NAMALWA (cell line): ENCODE data around the gene TCEA2.

Experiments used
- DNase-seq: peaks from one replicate; pipeline ENCODE4 v3.0.0-alpha.2; 2015; ENCODE audit warnings: low spot score

The TCEA2 gene

GRCh38 chr20:64065062-64065973 lies 2.3 kb downstream of the TCEA2 start:
- DNase-seq, result peak; percentile 82

GRCh38 chr20:64065974-64066343 lies 3.0 kb downstream of the TCEA2 start:
- peak; percentile 66 for DNase-seq

DNA sequence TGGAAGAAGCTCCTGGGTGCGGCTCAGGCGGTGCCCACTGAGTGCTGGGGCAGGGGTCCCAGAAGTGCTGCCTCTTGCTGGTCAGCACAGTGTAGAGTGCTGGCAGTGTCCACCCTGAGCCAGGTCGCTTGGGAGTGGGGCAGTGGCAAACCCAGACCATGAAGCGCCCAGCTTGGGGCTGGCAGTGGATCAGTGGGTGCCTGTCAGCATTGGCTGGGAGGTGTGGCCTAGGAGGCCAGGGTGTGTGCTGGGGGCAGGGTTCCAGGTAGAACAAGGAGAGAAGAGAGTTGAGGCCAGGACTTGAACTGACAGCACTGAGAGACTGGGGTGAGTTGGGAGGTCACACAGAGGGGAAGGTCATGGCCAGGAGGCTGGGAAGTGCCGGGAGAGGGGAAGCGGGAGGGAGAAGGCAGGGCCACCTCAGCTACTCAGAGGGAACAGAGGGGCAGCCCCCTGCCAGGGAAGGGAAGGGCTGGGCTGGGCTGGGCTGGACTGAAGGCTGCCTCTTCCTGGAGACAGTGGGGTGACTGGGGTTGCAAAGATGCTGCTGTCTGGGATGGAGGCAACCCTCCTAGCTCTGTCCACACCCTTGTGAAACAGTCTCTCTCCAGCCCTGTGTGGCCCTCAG lies 4.1 kb downstream of the TCEA2 start:
- no peak for DNase-seq

GRCh38 chr20:64067733-64068307 lies 4.8 kb downstream of the TCEA2 start:
- no peak for DNase-seq

DNA sequence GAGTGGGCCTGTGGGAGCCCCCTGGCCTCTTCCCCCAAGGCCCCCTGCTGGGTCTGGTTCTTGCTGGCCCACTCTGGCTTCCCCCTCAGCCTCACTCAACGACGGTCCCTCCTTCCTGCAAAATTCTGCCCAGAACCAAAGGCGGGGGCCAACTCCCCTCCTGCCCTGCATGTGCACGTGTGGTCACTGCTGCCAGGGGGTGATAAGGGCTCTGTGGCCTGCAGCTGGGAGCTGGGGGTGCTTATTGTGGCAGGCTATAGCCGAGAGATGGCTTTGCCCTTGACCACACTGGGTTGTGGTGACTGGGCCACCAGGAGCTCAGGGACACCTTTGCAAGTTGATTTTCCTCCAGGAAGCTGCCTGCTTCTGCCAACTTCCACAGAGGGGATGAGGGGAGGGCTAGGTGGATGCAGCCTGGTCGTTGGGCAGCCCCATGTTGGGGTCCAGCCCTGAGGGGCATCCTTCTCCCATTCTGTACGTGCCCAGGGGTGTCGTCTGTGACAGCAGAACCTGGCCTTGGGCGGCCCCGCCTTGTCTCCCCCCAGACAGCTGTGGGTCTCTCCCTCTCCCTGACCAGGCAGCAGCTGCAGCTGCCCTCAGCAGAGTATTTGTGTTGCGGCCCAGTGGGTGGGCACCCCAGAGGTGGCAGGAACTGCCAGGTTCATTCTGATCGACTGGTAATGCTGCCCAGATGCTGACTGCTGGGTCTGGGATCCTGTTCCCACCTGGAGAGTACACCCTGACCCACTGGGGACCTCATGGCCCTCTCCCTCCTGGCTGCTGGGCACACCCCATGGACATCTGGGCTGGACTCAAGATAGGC lies 5.6 kb downstream of the TCEA2 start:
- no peak for DNase-seq

- no peak for DNase-seq
Observed at GRCh38 chr20:64069209-64069613, 6.2 kb downstream of the TCEA2 start.

GRCh38 chr20:64069614-64070243 lies 6.7 kb downstream of the TCEA2 start:
- no peak for DNase-seq

GRCh38 chr20:64070244-64070993 lies 7.4 kb downstream of the TCEA2 start:
- DNase-seq, result no peak

DNA sequence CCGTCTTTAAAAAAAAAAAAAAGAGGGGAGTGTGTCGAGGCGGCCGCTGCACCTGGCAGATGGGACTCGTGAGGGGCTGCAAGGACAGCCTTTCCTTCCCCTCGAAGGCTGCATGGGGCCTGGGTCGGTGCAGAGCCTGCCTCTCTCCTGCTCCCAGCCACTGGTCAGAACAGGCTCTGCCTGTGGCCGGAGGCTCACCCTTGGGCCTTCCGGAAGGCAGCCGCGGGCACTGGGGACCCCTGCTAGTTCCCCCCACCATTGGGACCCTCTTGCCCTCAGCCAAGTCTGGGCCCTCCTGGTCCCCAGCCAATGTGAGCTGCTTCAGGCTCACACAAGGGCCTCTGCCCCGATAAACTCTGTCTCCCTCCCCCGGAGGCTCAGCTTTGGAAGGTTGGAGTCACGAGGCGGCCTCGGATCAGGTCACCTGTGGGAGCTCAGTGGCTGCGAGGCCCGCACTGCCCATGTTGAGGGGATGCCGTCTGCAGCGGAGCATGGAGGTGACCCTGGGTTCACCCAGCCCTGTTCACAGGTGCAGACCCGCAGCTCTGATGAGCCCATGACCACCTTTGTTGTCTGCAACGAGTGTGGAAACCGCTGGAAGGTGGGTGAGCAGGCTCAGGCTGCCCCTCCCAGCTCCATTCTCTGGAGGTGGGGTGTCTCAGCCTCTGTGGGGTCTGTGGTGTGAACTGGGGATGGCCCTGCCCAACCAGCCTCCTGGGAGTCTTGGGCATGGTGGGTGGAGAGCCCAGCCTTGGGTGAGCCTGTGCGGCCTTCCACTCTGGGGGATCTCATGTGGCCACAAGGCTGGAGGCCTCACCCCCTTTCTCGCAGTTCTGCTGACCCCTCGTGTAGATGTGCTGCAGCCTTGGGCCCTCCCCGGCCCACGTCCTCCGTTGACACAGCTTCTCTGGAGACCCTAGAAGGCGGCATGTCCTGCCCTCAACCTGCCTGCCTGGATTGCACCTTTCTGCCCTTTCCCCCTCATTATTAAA lies 8.6 kb downstream of the TCEA2 start:
- no peak for DNase-seq

DNA sequence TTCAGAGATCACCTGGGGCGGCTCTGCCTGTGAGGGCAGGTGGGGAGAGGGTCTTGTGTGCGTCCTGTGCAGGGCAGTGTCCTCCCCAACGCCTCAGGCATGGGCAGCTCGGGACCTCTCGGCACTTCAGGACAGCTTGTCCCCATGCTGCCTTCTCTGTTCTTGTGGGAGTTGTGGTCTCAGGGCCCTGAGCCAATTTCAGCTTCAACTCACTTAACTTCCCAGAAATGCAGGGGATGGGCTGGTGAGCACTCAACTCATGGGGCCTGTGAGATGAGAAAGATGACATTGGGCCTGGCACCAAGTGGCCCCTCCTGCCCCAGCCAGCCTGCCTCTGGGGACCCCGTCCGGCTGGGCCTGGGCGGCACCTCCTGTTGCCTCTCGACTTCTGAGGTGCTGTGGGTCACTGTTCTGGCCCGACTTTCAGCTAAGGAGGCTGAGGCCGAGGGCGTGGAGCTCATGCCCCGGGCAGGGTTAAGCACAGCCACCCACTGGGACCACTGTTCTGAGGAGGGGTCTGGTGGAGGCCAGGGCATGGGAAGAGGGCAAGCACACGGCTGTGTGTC lies 9.6 kb downstream of the TCEA2 start:
- no peak for DNase-seq

DNA sequence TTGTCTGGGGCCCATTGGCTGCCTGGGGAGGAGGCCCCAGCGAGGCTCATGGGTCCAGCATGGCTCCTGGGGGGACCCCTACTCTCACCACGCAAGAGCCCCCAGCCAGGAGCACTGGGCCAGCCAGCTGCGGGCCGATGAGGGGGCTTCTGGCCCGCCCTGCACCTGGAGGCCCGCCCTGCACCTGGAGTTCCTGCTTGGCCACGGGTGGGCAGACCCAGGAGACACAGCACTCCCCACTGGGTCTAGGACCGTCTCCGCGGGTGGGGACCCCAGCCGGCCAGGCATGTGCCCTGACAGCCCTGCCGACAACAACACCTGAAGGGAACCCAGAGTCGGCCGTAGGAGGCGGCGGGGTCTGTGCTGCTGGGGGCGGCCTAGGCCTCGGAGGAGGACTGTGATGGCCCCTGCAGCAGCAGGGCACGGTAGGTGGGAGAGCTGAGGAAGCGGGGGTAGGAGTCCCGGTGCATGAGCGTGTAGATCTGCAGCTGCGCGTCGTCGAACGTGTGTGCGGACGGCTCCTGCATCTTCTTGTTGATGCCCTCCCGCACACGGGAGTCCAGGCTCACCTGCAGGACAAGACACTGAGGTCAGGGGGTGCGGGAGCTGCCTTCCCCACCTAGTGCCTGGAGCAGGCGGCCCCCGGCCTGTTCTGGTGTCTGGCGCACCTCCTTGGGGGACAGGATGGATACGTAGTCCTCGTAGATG lies 10.6 kb downstream of the TCEA2 start:
- DNase-seq, result no peak

DNA sequence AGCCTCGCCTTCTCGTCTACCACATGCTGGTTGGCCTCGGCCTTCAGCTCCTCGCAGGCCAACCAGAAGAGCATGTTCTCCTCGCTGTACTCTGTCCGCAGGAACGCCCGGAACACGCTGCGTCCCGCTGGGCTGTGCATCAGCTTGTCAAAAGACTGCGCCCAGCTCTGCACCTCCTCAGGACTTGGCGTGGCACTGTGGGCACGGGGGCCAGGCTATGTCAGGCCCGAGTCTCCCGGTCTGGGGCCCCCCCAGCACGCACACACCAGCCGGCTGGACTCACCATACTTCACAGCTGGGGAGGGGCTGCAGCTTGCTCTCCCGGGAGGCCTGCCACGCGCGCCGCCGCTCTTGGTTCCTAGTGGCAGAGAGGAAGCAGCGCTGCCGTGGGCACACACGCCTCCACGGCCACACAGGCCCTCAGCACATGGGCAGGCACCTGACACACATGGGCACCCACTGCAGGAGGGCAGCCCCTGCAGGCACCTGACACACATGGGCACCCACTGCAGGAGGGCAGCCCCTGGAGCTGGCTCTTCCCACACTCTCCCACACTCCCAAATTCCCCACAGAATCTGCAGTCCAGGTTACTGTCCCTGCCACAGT lies 11.3 kb downstream of the TCEA2 start:
- no peak for DNase-seq

GRCh38 chr20:64074963-64075362 lies 12.0 kb downstream of the TCEA2 start:
- no peak for DNase-seq

DNA sequence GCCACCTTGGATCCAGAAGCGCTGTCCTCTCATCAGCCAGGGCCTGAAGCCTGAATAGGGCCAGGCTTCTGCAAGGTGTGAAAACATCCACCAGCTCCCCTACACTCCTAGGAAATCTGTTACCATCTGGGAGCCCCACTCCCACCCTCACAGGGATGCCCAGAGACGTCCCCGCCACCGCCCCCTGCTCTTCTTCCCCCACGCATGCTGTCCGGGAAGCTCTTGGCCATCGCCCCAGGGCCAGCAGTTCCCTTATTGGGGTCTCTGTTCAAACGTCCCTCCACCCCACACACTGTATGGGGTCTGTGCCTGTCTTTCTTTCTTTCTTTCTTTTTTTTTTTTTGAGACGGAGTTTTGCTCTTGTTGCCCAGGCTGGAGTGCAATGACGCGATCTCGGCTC lies 12.6 kb downstream of the TCEA2 start:
- no peak for DNase-seq

DNA sequence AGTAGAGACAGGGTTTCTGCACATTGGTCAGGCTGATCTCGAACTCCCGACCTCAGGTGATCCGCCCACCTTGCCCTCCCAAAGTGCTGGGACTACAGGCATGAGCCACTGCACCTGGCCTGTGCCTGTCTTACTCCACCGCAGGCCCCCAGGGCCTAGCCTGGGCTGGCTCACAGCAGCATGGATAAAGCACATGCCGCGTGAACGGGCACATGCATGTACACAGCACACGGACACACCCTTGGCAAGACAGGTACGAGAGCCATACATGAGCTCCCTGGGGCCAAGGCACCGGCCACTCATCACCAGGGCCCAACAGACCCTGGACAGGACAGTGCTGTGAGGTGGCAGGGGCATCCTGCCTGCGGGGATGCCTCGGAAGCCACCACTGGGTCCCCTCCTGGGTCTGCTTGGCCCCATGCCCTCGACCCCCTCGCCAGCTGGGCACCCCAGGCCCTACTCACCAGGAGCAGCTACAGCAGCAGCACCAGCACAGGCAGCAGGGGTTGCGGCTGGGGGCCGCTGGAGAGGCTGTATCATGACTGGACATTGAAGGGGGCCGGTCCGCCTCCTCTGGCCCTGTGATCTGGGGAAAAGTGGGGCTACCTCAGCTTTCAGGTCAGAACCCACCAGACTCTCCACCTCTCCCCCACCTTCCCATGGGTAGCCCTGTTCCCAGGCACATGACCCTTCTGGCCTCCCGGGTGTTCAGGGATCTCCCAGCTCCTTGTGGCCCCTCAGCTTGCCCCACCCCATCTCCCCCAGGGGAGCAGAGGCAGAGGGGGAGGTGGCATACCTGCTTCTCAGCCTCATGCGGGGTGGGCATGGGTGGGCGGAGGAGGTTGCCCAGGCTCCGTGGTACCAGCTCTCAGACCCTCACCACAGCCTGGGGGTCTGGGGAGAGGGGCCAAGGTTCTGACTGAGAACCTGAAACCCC lies 13.3 kb downstream of the TCEA2 start:
- DNase-seq, result no peak

- peak; percentile 78 for DNase-seq
Observed at GRCh38 chr20:64077094-64077493, 14.1 kb downstream of the TCEA2 start.

GRCh38 chr20:64077541-64077875 lies 14.5 kb downstream of the TCEA2 start:
- no peak for DNase-seq
